GM19238 (cell line): Measurements from ENCODE around the gene TMEM108.

Experiments
- DNase-seq: peaks from one replicate; pipeline ENCODE4 v3.0.0; 2011; ENCODE audit warnings: low spot score; ENCODE audit not compliant: insufficient read length

TMEM108 gene

GRCh38 chr3:133383741-133384140 lies 345.6 kb downstream of the TMEM108 start:
- no peak for DNase-seq

DNA sequence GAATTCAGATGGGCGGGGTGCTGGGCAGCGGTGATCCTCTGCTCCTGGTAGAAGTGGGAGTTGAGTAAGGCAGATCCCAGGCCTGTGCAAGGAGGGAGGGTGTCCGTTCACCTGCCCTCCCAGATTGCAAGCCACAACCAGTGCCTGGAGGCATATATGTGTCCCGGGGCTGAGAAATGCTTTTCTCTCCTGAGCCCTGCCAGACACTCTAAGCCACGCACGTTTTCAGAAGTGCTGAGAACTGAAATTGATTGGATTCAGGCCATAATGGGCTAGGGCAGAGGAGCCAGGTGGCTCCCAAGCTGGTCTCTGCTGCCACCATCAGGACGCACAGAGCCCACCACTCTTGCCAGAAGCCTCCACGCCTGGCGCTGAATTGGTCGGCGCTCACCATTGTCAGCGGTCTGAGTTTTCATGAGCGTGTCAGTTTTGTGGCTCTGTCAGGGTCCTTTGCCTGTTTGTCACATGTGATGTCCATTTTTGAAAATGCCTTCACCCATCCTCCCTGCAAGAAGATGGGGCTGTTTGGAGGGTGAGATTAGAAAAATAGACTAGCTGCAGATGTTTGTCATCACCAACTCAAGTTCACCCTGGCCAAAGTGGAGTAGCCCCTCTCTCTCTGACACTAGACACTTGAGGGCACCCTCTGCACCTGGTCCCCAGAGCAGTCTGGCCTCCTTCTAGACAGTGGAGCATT lies 346.3 kb downstream of the TMEM108 start:
- peak; percentile 52 for DNase-seq

- DNase-seq = no peak
Observed at GRCh38 chr3:133386876-133387275, 348.7 kb downstream of the TMEM108 start.

- DNase-seq = no peak
Observed at GRCh38 chr3:133387341-133387740, 349.1 kb downstream of the TMEM108 start.

GRCh38 chr3:133388696-133389395 lies 350.7 kb downstream of the TMEM108 start:
- no peak for DNase-seq

GRCh38 chr3:133390715-133391114 lies 352.5 kb downstream of the TMEM108 start:
- DNase-seq = no peak

- no peak for DNase-seq
Observed at GRCh38 chr3:133393204-133393603, 355.0 kb downstream of the TMEM108 start.

DNA sequence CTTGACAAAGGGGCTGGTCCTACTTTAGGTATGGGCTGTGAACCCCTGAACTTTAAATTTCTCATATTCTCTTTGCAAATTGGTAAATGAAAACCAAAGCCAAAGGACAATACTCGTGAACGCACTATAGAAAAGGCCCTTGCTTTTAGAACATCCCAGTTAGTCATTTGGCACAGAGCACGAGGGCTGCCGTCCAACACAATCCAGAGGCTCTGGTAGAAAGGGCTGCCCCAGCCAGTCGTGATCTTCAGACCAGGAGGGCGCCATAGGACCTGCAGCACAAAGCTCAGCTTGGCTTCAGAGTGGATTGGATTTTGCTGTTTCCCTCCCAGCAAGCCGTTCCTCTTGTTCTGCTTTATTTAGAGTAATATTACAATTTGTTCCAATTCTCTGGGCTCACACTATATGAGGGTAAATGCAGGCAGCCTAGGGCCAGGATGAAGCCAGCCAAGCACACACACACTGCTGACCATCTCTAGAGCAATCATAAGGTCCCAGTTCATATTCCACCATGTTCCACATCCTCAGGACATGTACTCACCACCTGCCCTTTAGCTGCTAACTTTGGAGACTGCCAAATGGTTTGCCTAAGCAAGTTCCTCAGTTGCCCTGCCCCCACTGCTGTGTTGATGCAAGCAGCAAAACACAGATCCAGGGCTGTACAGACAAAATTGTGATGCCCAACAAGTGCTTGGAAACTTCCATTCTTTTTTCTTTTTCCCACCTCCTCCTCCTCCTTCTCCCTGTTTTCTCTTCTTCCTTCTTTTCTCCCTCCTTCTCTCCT lies 355.7 kb downstream of the TMEM108 start:
- DNase-seq = no peak

- DNase-seq = no peak
Observed at GRCh38 chr3:133394561-133395311, 356.5 kb downstream of the TMEM108 start.

- no peak for DNase-seq
Observed at GRCh38 chr3:133396906-133397305, 358.7 kb downstream of the TMEM108 start.

GRCh38 chr3:133400006-133400515 lies 361.9 kb downstream of the TMEM108 start, which contains the start of gene BFSP2:
BFSP2 (plus strand) TSS chr3:133400056; CDS start chr3:133400084, 28 bp downstream.
- DNase-seq = no peak

- no peak for DNase-seq
Observed at GRCh38 chr3:133401374-133402135, 363.4 kb downstream of the TMEM108 start.

DNA sequence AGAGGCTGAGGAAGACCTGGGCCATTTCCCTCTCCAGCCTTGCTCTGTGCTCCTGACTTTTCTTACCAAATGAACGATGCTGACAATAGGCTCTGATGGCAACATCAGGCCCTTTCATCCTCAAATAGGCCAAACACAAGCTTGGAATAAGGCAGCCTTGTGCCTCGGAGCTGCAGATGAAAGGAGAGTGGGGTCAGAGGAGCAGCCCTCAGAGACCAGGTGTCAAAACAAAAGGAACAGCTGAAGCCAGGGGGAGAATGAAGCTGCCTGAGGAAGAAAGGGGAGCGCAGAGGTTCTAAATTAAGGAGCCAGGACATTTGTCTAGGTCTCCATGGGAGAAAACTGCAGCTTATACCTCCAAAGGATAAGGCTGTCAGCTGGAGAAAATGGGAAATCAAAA lies 366.7 kb downstream of the TMEM108 start:
- DNase-seq = no peak

GRCh38 chr3:133408366-133408765 lies 370.2 kb downstream of the TMEM108 start:
- DNase-seq = no peak

- DNase-seq = no peak
Observed at GRCh38 chr3:133408961-133409360, 370.8 kb downstream of the TMEM108 start.

DNA sequence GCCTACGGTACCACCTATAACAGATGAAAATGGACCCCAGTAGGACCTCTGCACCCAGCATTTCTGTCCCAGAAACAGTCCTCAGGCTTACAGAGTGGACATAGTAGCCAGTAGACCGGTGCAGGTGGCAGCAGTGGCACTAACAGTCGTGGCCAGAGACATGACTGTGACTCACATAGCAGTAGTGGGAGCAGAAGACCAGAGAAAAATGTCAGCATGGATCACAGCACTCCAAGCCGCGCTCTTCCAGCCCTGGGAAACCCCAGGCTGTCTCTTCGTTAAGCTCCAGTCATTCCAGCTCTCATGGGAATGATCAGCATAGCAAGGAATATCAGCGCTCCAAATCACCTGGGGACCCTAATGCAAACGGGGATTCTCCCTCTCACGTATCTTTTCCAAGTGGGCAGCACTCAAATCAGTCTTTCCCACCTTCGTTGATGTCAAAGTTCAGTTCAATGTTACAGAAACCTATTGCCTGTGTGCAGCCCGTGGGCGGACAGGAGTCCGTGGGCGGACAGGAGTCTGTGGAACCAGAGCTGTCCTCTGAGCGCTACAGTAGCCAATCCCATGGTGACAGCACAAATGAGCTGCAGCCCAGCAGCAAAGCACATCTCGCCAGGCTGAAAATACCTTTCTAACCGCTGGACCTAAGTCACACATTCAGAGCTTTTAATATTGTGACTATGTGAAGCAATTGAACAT lies 372.2 kb downstream of the TMEM108 start:
- no peak for DNase-seq

DNA sequence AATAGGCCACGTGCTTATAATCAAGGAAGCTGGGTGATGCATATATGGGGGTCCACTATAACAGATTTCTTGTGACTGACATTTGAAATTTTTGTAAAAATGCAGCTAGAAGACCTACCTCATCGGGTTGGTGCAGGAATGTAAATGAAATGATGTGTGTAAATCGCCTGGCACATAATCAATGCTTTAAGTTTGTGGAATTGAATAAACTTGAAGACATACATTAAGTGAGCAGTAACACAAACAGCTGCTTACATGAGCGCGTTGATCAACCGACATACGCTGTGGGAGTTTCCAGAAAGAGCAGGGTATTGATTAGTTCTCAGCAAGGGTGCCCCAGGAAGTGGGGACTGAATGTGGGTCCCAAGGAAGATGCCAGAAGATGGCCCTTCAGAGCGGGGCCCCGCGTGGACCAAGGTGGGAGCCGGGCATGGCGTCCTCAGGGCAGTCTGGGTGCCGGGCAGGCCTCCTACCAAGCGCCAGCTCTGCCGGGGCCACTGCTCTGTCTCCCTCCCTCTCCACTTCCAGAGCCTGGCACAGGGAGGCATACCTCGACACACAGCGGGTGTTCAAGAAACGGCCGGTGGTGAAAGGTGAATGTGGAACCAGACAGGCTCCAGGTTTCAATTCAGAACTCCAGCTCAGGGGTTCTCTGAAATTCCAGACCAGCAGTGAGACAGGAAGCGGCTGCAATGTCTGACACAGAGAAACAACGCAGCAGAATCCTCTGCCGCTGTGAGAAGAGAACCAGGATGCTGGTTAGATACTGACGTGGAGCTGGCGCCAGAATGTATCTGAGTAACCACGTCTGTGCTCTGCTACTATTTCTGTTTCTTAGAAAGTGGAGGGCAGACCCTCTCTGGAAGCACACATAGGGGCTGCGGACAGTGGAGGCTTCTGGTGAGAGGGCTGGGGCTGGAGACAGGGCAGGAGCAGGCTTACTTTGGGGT lies 374.3 kb downstream of the TMEM108 start:
- no peak for DNase-seq

DNA sequence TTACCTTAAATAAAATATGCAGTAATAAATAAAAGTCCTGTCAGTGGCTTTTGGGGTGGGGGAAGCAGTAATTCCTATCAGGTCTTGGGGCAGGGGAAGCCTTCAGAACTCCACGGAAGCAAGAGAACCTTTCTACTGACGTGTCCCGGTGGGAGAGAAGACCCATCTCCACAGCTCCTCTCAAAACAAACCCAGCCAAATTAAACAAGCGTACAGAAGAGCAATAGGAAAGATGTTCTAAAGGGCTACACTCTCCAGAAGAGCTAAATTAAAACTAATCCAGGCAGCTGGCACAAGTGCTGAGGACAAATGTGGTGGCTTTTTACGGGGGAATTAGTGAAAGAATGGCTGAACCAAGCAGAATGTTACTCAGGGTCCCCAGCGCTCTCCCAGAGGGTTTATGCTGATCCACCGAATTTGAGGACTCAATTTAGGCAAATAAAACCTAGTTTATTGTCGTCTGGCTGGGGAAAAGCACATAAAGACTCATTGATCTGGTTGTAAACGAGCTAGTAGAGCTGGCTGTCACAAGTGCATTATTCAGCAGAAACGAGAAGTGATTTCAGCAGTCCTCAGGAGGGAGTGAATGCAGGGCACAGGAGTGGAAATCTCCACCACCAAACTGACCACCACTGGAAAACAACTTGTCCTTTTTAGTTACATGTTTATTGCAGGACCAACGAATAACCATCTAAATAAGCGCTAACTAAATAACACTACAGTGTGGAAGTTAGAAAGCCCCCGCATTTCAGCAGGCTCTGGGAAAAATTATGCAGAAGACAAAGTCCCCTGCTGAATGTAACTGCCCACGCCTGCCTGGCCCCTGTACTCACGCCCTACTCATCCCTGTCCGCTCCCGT lies 375.2 kb downstream of the TMEM108 start:
- no peak for DNase-seq
